PC-3 (cell line): ENCODE measurements around the gene PPIA. TPM values are rescaled to one million over a fixed set of nuclear protein-coding genes. Genes with fewer than 3 reads are reported as not detected.

Experiments
- ATAC-seq: fragments of 200-7000 bp; cut with Tn5 transposase; 2 replicates; pipeline ENCODE4 v1.9.1; 2020; ENCODE audit warnings: mild to moderate bottlenecking, moderate library complexity
- BruUV-seq: library from RNA; stranded (reverse); fragments of 400-500 nt; replicated peaks from 2 replicates; lab custom pipeline; 2021; lab: Mats Ljungman, UMichigan
- CTCF ChIA-PET: fragments of 300-600 bp; sonication (Branson Sonifier 250); formaldehyde crosslinking; loops from one replicate; lab custom pipeline; 2022; ENCODE audit warnings: antibody characterized with exemption; lab: Charles Lee
- POLR2A ChIA-PET: fragments of 300-600 bp; sonication (Branson Sonifier 250); formaldehyde crosslinking; loops from one replicate; lab custom pipeline; 2022; ENCODE audit warnings: antibody characterized with exemption; ENCODE audit not compliant: unreplicated experiment; lab: Charles Lee
- DNase-seq: peaks from one replicate; pipeline ENCODE4 v3.0.0-alpha.2; 2015
- H2AFZ ChIP-seq: fragments of 300-600 bp; sonication (generic); 2 replicates; pipeline ENCODE4 v1.6.0; 2016; ENCODE audit warnings: antibody characterized with exemption, low read length
- H3F3A ChIP-seq: fragments of 300-600 bp; sonication (generic); one replicate; pipeline ENCODE4 v1.6.0; 2017; ENCODE audit warnings: antibody characterized with exemption, low read length, control low read depth, mild to moderate bottlenecking; ENCODE audit not compliant: unreplicated experiment
- H3K27ac ChIP-seq: fragments of 300-600 bp; sonication (generic); 2 replicates; pipeline ENCODE4 v1.5.1; 2016; ENCODE audit warnings: mild to moderate bottlenecking, low read length
- H3K27me3 ChIP-seq: fragments of 300-600 bp; sonication (generic); 2 replicates; pipeline ENCODE4 v1.6.1; 2016; ENCODE audit warnings: low read length, mixed read lengths
- H3K36me3 ChIP-seq: fragments of 300-600 bp; sonication (generic); 2 replicates; pipeline ENCODE4 v1.6.1; 2016; ENCODE audit warnings: low read depth, mixed run types, low read length, mixed read lengths
- H3K4me1 ChIP-seq: fragments of 300-600 bp; sonication (generic); 2 replicates; pipeline ENCODE4 v1.5.1; 2016; ENCODE audit warnings: low read length; ENCODE audit not compliant: insufficient read depth
- H3K4me2 ChIP-seq: fragments of 300-600 bp; sonication (generic); 2 replicates; pipeline ENCODE4 v1.6.0; 2016; ENCODE audit warnings: low read length
- H3K4me3 ChIP-seq: fragments of 300-600 bp; sonication (generic); 2 replicates; pipeline ENCODE4 v1.5.1; 2016; ENCODE audit warnings: mild to moderate bottlenecking, low read length, mixed read lengths
- H3K79me2 ChIP-seq: fragments of 300-600 bp; sonication (generic); 2 replicates; pipeline ENCODE4 v1.6.1; 2017; ENCODE audit warnings: low read length, mixed read lengths
- H3K9ac ChIP-seq: fragments of 300-600 bp; sonication (generic); 2 replicates; pipeline ENCODE4 v1.6.0; 2016; ENCODE audit warnings: mild to moderate bottlenecking, low read length
- H3K9me2 ChIP-seq: fragments of 300-600 bp; sonication (generic); replicated peaks from 2 replicates; pipeline ENCODE4 v1.6.1; 2016; ENCODE audit warnings: mixed run types, low read length, mixed read lengths
- H3K9me3 ChIP-seq: fragments of 300-600 bp; sonication (generic); 2 replicates; pipeline ENCODE4 v1.6.1; 2016; ENCODE audit warnings: low read length, mixed read lengths
- H4K20me1 ChIP-seq: fragments of 300-600 bp; sonication (generic); 2 replicates; pipeline ENCODE4 v1.6.1; 2016; ENCODE audit warnings: low read length, mixed read lengths
- CTCF ChIP-seq: fragments of 300-600 bp; sonication (generic); conservative IDR thresholded peaks from 2 replicates; pipeline ENCODE4 v1.5.1; 2017; ENCODE audit warnings: antibody characterized with exemption, low read depth, mild to moderate bottlenecking, low read length
- EZH2 ChIP-seq: fragments of 300-600 bp; sonication (generic); IDR thresholded peaks from one replicate; pipeline ENCODE4 v1.6.1; 2017; ENCODE audit warnings: antibody characterized with exemption, mild to moderate bottlenecking, low read length; ENCODE audit not compliant: unreplicated experiment
- EZH2phosphoT487 ChIP-seq: fragments of 300-600 bp; sonication (generic); IDR thresholded peaks from 2 replicates; pipeline ENCODE4 v1.6.1; 2018; ENCODE audit warnings: mild to moderate bottlenecking, antibody characterized with exemption, low read length, borderline replicate concordance
- intact Hi-C: fragments of 100-400 bp; cut with micrococcal nuclease; formaldehyde crosslinking; loops from 2 replicates; pipeline ENCODE4 v1.9.0; 2023
- total RNA-seq: library from RNA; depleted of rRNA; stranded (reverse); fragments of >200 nt; gene quantifications from 2 replicates; pipeline ENCODE4 v1.2.3, GENCODE V29; 2014

The PPIA gene
- total RNA-seq, 1 experiment from 2014 or later: 4,136 TPM

GRCh38 chr7:44791278-44792219 is 4.9 kb upstream of the PPIA start:
- DNase-seq: no peak
- H3F3A ChIP-seq: no peaks in the 10 kb centered on the region
- H3K27me3 ChIP-seq: no peaks in the 10 kb centered on the region
- no TSS peak for BruUV-seq
- no peak overlapping the region for H2AFZ ChIP-seq
- no peak for ATAC-seq
- intact Hi-C loops: no loop called here
- peaks cover 21% of the 10 kb centered on the region for H3K79me2 ChIP-seq
- no peak for TF ChIP-seq EZH2phosphoT487
- 0 out of 2 replicates have a peak, but pooled peaks have one; percentile 8 for TF ChIP-seq CTCF
- TF ChIP-seq EZH2: no peak
- H3K9me2 ChIP-seq: no peaks in the 10 kb centered on the region
- ChIA-PET CTCF (no interaction called here), POLR2A (interaction anchor here (0.6 kb wide), 2 partner anchors 16 to 221 kb away, joined by 3 read pairs; no protein-coding TSS in a partner anchor)
- no peaks in the 10 kb centered on the region for H3K9me3 ChIP-seq
- no peaks in the 10 kb centered on the region for H4K20me1 ChIP-seq
- H3K4me2 ChIP-seq: no peak overlapping the region
- peaks cover 3% of the 10 kb centered on the region; the same call in 1 of the 2 replicates for H3K4me1 ChIP-seq
- H3K4me3 ChIP-seq: no peak overlapping the region
- no peak overlapping the region for H3K27ac ChIP-seq
- no peak overlapping the region for H3K9ac ChIP-seq
- no peaks in the 10 kb centered on the region for H3K36me3 ChIP-seq

GRCh38 chr7:44793919-44794318 is 2.6 kb upstream of the PPIA start:
- H3K9ac ChIP-seq: no peak overlapping the region

More at GRCh38 chr7:44793919-44794318, 2.6 kb upstream of the PPIA start:
- no peak overlapping the region for H3K4me3 ChIP-seq
- no peak overlapping the region for H3K27ac ChIP-seq
- POLR2A ChIA-PET: no interaction called here
- H3K4me1 ChIP-seq: peaks cover 10% of the 10 kb centered on the region
- ATAC-seq (no peak), DNase-seq (no peak)
- TF ChIP-seq CTCF (no peak), EZH2phosphoT487 (no peak), EZH2 (no peak)
- no peak overlapping the region for H2AFZ ChIP-seq
- BruUV-seq: no TSS peak
- peaks cover 44% of the 10 kb centered on the region for H3K79me2 ChIP-seq
- no peaks in the 10 kb centered on the region for H3K9me2 ChIP-seq
- no peaks in the 10 kb centered on the region for H3K9me3 ChIP-seq
- H4K20me1 ChIP-seq: peaks cover 15% of the 10 kb centered on the region
- CTCF ChIA-PET: interaction anchor here (0.6 kb wide), 1 partner anchor 294 kb away, joined by 4 read pairs; no protein-coding TSS in a partner anchor
- no peaks in the 10 kb centered on the region for H3K27me3 ChIP-seq
- intact Hi-C loops: no loop called here
- H3K36me3 ChIP-seq: peaks cover 15% of the 10 kb centered on the region
- no peaks in the 10 kb centered on the region for H3F3A ChIP-seq
- H3K4me2 ChIP-seq: no peak overlapping the region
